Suprapubic skin (tissue), 3 donors: Measurements from ENCODE around the gene ZNF407.

Experiments used
- POLR2A ChIP-seq, 2 donors: fragments of 450-650 bp; IDR thresholded peaks; one replicate each; pipeline ENCODE4 v1.6.1; 2017; ENCODE audit warnings: antibody characterized with exemption in 2 of 2, mild to moderate bottlenecking in 2 of 2, moderate library complexity in 2 of 2
- TF ChIP-seq, protein P1 (sequence below), 2 donors: fragments of 200-600 bp in 1 of 2; fragments of 450-650 bp in 1 of 2; sonication (generic) in 1 of 2; IDR thresholded peaks; one replicate each; pipeline ENCODE4 v1.5.1; 2016 to 2019; ENCODE audit warnings: antibody characterized with exemption in 2 of 2, mild to moderate bottlenecking in 1 of 2, moderate library complexity in 1 of 2

DNA sequence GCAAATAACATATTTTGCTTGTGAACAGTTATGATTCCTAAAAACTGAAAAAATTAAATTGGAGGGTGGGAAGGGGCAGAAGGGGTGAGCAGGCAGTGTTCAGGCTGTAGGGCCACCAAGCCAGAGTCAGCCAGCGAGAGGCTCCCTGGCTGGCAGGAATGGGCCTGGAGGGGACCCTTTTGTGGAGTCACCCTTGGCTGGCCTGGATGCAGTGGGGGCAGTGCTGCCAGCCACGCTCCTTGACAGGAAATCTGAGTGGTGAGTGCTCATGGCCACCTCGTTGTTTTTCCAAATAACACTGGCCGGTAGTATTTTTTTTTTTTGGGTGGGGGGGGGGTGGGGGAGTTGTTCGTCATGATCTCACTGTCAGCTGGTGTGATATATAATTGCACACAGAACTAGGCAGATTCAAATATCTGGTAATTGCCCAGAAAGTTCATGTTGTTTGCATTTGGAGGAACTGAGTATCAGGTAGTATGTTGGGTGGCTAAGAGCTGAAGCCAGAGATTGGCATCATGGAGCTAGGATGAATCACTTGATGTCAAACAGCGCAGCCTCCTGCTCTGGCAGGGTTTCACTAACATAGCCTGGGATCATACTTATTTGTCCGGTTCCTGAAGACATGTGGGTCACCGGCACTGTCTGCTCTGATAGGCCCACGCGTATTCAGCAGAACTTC lies 451.2 kb downstream of the ZNF407 start:
- TF ChIP-seq, protein P1, sequence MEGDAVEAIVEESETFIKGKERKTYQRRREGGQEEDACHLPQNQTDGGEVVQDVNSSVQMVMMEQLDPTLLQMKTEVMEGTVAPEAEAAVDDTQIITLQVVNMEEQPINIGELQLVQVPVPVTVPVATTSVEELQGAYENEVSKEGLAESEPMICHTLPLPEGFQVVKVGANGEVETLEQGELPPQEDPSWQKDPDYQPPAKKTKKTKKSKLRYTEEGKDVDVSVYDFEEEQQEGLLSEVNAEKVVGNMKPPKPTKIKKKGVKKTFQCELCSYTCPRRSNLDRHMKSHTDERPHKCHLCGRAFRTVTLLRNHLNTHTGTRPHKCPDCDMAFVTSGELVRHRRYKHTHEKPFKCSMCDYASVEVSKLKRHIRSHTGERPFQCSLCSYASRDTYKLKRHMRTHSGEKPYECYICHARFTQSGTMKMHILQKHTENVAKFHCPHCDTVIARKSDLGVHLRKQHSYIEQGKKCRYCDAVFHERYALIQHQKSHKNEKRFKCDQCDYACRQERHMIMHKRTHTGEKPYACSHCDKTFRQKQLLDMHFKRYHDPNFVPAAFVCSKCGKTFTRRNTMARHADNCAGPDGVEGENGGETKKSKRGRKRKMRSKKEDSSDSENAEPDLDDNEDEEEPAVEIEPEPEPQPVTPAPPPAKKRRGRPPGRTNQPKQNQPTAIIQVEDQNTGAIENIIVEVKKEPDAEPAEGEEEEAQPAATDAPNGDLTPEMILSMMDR (IDR thresholded peaks at IDR 0.05) = no peak
- TF ChIP-seq POLR2A (IDR thresholded peaks at IDR 0.05) = no peak
